Stimulated activated CD4-positive, alpha-beta T cell treated with anti-CD3 and anti-CD28 coated beads, Interleukin-1b, Interleukin-23, amount 100 ng/mL, for 48 hours (primary cell): ENCODE measurements around the gene KIF5C.
A peak's percentile ranks its signal among the peaks of the same experiment; 100 is the strongest.
"Not testable (repeated sequence)": the region's sequence is repeated elsewhere in the genome, so short reads cannot be mapped to it uniquely, and the experiment has no call there.

Experiments
- DNase-seq: peaks from one replicate; pipeline ENCODE4 v3.0.0-alpha.2; 2020

Gene KIF5C

DNA sequence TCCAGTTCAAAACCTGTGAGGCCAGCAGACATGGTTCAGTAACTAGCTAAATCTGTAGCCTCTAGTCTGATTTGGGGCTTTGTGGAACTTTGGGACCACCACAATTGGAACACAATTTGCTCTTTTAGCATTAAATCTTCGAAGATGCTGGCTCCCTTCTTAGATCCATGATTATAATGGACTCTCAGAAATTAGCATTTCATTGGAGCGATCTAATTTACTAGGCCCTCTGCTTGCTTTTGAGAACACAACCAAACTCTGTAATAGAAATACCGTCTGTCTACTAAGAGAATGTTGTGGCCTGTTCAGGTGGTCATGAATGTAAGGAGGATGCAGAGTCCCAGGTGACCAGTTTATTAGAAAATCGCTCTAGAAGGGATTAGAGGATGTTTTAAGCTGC lies 93.3 kb downstream of the KIF5C start:
- no peak for DNase-seq

DNA sequence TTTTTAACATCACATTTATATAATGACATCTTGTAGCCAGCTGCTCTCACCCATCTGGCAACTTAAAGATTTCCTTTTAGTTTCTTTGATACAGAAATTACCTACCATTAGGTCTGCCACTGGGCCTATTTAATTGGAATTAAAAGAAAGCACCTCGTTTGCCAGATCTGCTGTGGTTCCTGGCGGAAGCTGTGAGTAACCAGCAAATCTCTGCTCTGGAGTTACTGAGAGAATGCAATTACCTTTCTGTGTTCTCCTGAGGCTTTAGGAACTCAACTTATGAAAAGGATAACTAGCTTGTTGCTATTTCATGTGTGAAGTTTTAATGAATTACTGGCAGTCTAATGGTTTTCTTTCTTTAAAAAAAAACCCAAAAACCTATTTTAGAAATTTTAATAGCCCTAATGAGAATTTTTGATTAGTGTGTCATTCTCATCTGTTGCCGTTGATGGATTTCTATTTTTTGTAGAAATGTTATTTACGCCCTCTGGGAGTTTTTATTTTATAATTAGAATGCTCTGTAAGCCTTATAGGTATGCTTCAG lies 93.8 kb downstream of the KIF5C start:
- DNase-seq: no peak

DNA sequence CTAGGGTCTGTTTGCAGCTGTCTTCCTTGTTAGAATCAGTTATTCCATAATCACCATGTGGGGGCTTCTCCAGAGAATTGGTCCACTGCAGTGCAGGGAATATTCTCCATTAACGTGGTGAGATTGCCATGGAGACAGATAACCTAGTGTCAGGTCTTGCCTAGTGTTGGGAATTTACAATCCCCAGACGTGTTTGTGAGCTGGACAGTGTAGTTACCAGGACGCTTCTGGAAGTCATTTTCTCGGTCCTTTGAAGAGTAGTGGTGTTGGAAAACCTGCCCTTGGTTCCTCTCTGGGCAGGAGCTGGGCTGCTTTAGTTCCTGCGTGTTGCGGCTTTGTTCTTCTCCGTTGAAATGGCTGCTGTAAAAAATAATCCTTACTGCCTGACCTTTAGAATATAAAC lies 94.6 kb downstream of the KIF5C start:
- no peak for DNase-seq

- no peak for DNase-seq
Measured at GRCh38 chr2:148970385-148970784, 95.4 kb downstream of the KIF5C start.

GRCh38 chr2:148971547-148971946 lies 96.5 kb downstream of the KIF5C start:
- DNase-seq: no peak

- DNase-seq: no peak
Measured at GRCh38 chr2:148974095-148974494, 99.1 kb downstream of the KIF5C start.

DNA sequence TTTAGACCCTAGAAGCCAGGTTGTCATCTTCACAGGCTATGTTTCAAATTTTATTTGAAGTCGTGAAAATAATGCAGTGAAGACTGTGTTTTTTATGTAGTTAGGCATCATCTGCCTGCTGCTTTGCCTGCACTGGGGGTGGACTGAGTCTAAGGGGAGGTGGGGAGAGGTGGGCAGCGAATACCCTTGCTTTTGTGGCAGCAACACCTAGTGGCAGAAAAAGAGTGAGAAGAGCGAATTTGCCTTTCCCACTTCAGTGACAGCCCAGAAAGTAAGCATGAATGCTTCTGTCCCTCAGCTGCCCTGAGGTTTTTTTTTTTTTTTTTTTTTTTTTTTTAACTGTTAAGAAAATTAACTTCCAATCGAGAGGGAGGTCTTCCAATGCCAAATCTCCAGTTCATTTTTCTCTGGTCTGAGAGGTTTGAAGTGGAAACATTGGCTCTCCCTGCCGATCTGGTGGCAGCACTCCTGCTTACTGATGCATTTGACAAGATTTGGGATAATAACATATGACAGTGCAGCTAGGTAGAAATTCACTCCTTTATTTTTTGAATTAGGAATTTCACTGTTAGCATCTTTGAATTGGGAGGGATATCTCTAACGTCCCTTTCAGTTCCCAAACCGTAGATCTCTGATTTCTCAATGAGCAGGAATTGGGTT lies 103.1 kb downstream of the KIF5C start:
- DNase-seq: no peak

- DNase-seq: no peak
Measured at GRCh38 chr2:148978706-148979105, 103.7 kb downstream of the KIF5C start.

- no peak for DNase-seq
Measured at GRCh38 chr2:148979164-148979918, 104.3 kb downstream of the KIF5C start.

GRCh38 chr2:148979919-148980277 lies 104.9 kb downstream of the KIF5C start:
- DNase-seq: no peak

- DNase-seq: not testable (repeated sequence)
Measured at GRCh38 chr2:148980496-148980895, 105.5 kb downstream of the KIF5C start.

DNA sequence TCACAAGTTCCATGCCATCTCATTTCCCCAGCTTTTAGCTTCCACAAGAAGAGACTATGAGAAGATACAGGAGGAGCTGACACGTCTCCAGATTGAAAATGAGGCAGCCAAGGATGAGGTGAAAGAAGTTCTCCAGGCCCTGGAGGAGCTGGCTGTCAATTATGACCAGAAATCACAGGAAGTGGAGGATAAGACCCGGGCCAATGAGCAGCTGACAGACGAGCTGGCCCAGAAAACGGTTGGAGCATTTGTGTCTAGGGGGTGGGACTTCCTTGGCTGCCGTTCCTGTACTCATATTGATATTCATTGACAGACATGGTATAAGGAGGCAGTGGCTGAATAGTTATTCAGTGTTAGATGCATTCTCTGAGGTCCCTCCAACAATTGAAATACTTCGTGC lies 106.3 kb downstream of the KIF5C start:
- no peak for DNase-seq

GRCh38 chr2:148981781-148982180 lies 106.8 kb downstream of the KIF5C start:
- DNase-seq: no peak

DNA sequence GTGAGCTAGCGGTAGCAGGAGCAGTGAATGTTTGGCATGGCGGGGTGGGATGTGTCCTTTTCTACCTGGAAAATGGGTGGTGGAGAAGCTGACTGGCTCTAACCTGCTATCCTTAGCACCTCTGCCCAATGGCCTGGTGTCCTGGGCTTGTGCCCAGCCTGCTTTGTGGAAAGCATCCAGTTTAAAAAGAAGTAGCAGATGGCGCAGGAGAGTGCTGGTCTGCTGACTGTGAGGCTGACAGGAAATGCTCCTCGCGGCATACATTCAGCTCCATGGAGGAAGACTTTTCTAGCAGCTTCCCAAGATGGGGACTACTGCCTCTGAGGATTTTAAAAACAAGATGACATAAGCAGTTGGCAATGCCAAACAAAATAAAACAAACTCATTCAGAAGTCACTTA lies 107.3 kb downstream of the KIF5C start:
- DNase-seq: no peak

DNA sequence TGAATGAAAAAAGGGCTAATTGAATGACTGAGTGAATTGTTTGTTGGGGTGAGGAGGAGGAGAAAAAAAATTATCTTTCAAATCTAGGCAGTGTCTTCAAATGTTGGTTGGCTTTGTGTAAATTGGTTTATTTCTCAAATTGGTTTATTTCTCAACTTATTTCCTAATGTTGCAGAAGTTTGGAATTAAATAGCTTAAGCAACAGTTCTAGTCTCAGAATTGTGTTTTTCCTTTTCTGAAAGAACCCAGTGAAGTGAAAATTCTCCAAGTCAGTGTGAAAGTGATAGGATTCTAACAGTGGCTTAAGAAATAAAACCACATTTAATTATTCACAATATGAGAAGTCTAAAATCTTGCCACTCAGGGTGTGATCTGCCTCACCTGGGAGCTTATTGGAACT lies 108.9 kb downstream of the KIF5C start:
- no peak for DNase-seq

DNA sequence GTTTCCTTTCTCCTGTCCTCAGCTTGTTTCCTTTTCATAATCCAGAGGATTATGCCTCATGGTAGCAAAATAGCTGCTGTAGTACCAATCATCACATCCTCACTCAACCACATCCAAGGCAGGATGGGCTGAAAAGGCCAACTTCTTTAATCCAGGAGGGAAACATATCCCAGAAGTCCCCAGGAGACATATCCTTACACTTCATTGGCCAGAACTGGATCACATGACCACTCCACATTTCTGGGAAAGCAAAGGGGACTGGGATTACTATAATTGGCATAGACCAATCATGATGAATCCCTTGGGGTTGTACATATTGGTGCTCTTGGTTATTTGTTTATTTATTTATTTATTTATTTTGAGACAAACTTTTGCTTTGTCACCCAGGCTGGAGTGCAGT lies 109.4 kb downstream of the KIF5C start:
- no peak for DNase-seq

DNA sequence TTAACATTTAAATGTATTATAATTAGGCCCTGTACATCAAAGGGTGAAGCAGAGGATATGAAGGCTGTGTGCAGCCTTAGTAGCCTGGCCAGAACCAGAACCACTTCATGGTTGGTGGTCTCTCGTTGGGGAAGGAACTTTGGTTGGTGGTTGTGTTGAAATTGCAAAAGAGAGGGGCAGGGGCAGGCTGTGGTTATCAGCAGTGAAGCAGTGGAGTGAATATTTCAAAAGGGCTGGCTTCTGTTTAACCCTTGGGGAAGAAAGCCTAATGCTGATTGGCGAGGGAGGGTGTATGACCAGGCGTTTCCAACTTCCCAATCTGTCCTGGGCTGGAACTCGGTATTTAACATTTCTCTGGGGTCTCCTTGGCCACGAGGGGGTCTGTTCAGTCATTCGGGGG lies 112.3 kb downstream of the KIF5C start:
- no peak for DNase-seq

DNA sequence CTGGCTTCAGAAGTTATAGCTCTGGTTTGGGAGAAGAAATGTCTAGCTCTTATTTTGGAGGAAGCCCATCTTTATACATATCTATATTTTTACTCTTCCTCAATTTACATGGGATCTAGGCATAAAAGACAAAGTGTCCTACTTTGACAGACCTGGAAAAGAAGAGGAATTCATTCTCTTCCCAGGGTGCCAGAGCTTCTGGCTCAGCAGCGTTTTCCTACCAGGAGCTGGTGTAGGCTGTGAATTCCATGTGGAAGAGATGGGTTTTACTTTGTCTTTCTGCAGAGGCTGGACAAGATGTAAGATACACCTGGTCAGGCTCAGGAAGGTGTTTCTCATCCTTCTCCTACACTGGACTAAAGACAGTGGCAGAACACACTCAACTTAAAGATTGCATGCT lies 113.3 kb downstream of the KIF5C start:
- no peak for DNase-seq

DNA sequence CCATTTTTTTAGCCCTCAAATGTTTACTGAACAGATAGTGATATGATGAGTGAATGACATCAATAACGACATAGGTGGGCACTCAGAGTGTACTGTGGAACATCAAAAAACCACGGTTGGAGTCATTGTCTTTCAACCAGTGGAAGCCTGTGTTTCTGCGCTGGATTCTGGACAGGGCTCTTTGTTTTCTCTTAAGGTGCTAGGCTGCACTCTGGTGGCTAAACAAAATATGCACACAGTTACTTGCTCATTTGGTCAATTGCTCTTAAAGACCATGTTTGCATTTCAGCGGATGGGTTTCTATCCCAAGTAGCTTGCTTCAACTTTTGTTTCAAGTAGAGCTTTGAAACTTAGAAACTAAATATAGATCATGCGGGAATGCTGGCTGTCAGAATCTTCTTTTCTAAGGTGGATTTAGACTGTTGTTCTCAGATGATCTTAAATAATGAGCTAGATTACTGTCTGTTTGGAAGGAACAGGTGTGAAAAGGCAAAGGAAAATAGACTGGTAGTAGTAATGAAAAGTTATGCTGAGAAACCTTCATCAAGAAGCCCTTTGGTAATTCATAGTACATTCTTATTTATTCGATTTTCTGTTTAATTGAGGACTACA lies 115.0 kb downstream of the KIF5C start:
- DNase-seq: peak; percentile 41

GRCh38 chr2:148990968-148991367 lies 115.9 kb downstream of the KIF5C start:
- DNase-seq: no peak

GRCh38 chr2:148992448-148992847 lies 117.4 kb downstream of the KIF5C start:
- no peak for DNase-seq

- DNase-seq: no peak
Measured at GRCh38 chr2:148993351-148993750, 118.3 kb downstream of the KIF5C start.

DNA sequence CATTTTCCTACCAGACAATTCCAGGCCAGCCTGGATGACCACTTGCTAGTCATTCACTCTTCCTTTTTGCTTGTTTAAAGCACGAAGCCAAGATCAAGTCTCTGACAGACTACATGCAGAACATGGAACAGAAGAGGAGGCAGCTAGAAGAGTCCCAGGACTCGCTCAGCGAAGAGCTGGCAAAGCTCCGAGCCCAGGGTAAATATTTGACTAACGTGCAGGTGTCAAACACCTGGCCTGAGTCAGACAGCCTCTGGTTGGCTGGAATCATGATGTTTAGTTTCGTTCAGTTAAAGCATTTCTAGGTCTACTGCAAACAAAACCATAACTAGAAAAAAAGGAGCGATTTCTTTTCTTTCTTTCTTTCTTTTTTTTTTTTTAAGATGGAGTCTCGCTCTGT lies 119.3 kb downstream of the KIF5C start:
- no peak for DNase-seq

DNA sequence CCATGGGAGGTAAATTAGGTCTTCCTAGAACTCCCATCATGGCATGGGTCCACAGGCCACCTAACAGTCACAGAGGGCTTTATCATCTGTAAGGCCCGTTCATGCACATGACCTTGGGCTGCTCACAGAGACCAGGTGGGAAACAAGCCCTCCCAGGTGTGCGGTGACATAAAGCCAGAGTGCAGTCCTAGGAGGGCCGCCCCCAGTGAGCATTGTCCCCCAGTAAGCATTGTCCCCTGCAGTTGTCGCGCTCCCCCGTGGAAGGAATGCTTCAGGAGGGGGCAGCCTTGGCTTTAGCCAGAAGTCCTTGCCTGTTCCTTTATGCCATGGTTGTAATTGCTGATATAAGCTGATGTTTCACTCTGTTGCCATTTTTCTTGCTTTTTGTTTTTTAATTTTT lies 121.8 kb downstream of the KIF5C start:
- no peak for DNase-seq
